ENCODE measurements around the gene LPP. TPM values are rescaled to one million over a fixed set of nuclear protein-coding genes. Genes with fewer than 3 reads are reported as not detected.

The LPP gene
- total RNA-seq, 1 donor from 2014 or later = 132 TPM

GRCh38 chr3:188229726-188230125, 75.8 kb downstream of the LPP start:
- no peaks in the 10 kb centered on the region for H3K27me3 Mint-ChIP-seq (ENCODE audit: low read depth)
- H3K36me3 Mint-ChIP-seq = peaks cover 8% of the 10 kb centered on the region
- peaks cover 4% of the 10 kb centered on the region for H3K9me3 Mint-ChIP-seq
- TF ChIP-seq CTCF (IDR thresholded peaks at IDR 0.05; ENCODE audit: unreplicated experiment) = no peak
- no peak for DNase-seq (ENCODE audit: low spot score in 2 of 2, unreplicated experiment in 2 of 2)
- no peak overlapping the region for H3K27ac Mint-ChIP-seq
- no peak overlapping the region for H3K4me3 Mint-ChIP-seq
- H3K4me1 Mint-ChIP-seq = peaks cover 4% of the 10 kb centered on the region

- Mint-ChIP-seq H3K9me3 (no peaks in the 10 kb centered on the region), H3K36me3 (peaks cover 4% of the 10 kb centered on the region), H3K27me3 (ENCODE audit: low read depth) (no peaks in the 10 kb centered on the region), H3K4me3 (no peak overlapping the region), H3K27ac (no peak overlapping the region), H3K4me1 (peaks cover 4% of the 10 kb centered on the region)
- DNase-seq (ENCODE audit: low spot score in 2 of 2, unreplicated experiment in 2 of 2) = no peak
- no peak for TF ChIP-seq CTCF (IDR thresholded peaks at IDR 0.05; ENCODE audit: unreplicated experiment)
Observed at GRCh38 chr3:188230962-188231361, 77.0 kb downstream of the LPP start.

- H3K9me3 Mint-ChIP-seq = no peaks in the 10 kb centered on the region
- DNase-seq (ENCODE audit: low spot score in 2 of 2, unreplicated experiment in 2 of 2) = no peak
- no peak overlapping the region for H3K27ac Mint-ChIP-seq
- H3K27me3 Mint-ChIP-seq (ENCODE audit: low read depth) = no peaks in the 10 kb centered on the region
- peaks cover 4% of the 10 kb centered on the region for H3K4me1 Mint-ChIP-seq
- H3K4me3 Mint-ChIP-seq = no peak overlapping the region
- no peak for TF ChIP-seq CTCF (IDR thresholded peaks at IDR 0.05; ENCODE audit: unreplicated experiment)
- H3K36me3 Mint-ChIP-seq = peaks cover 1% of the 10 kb centered on the region
Observed at GRCh38 chr3:188231456-188231855, 77.5 kb downstream of the LPP start.

GRCh38 chr3:188232656-188233055, 78.7 kb downstream of the LPP start:
- no peaks in the 10 kb centered on the region for H3K36me3 Mint-ChIP-seq
- no peak for TF ChIP-seq CTCF (IDR thresholded peaks at IDR 0.05; ENCODE audit: unreplicated experiment)
- no peak for DNase-seq (ENCODE audit: low spot score in 2 of 2, unreplicated experiment in 2 of 2)
- H3K4me3 Mint-ChIP-seq = no peak overlapping the region
- peaks cover 11% of the 10 kb centered on the region for H3K4me1 Mint-ChIP-seq
- H3K27me3 Mint-ChIP-seq (ENCODE audit: low read depth) = no peaks in the 10 kb centered on the region
- H3K9me3 Mint-ChIP-seq = no peaks in the 10 kb centered on the region
- no peak overlapping the region for H3K27ac Mint-ChIP-seq

- TF ChIP-seq CTCF (IDR thresholded peaks at IDR 0.05; ENCODE audit: unreplicated experiment) = no peak
- Mint-ChIP-seq H3K36me3 (no peaks in the 10 kb centered on the region), H3K27me3 (ENCODE audit: low read depth) (no peaks in the 10 kb centered on the region), H3K27ac (no peak overlapping the region), H3K4me3 (no peak overlapping the region), H3K4me1 (peaks cover 16% of the 10 kb centered on the region), H3K9me3 (no peaks in the 10 kb centered on the region)
- DNase-seq (ENCODE audit: low spot score in 2 of 2, unreplicated experiment in 2 of 2) = no peak
Observed at GRCh38 chr3:188233320-188233719, 79.4 kb downstream of the LPP start.

GRCh38 chr3:188234132-188234531, 80.2 kb downstream of the LPP start:
- TF ChIP-seq CTCF (IDR thresholded peaks at IDR 0.05; ENCODE audit: unreplicated experiment) = no peak
- H3K4me1 Mint-ChIP-seq = peaks cover 18% of the 10 kb centered on the region
- H3K9me3 Mint-ChIP-seq = no peaks in the 10 kb centered on the region
- no peaks in the 10 kb centered on the region for H3K36me3 Mint-ChIP-seq
- no peaks in the 10 kb centered on the region for H3K27me3 Mint-ChIP-seq (ENCODE audit: low read depth)
- H3K4me3 Mint-ChIP-seq = no peak overlapping the region
- DNase-seq (ENCODE audit: low spot score in 2 of 2, unreplicated experiment in 2 of 2) = no peak
- H3K27ac Mint-ChIP-seq = no peak overlapping the region

All from mesothelial cell of epicardium (in vitro differentiated cells).